NCI-H2196 treated with DMSO at 0.1 percent for 48 hours (cell line): ENCODE measurements around the gene ARHGDIA.
"Not testable (repeated sequence)": the region's sequence is repeated elsewhere in the genome, so short reads cannot be mapped to it uniquely, and the experiment has no call there.

ENCODE experiments used
- DNase-seq: peaks from one replicate; lab custom pipeline; 2025; ENCODE audit not compliant: unreplicated experiment; lab: John Stamatoyannopoulos, UW

Gene ARHGDIA

GRCh38 chr17:81844887-81845286 is 26.2 kb downstream of the ARHGDIA start:
- DNase-seq, result no peak

- no peak for DNase-seq
These were observed 26.7 kb downstream of the ARHGDIA start for GRCh38 chr17:81844327-81844851.

GRCh38 chr17:81843713-81844326 is 27.3 kb downstream of the ARHGDIA start:
- no peak for DNase-seq

- DNase-seq, result no peak
These were observed 28.2 kb downstream of the ARHGDIA start for GRCh38 chr17:81842725-81843504.

GRCh38 chr17:81842378-81842724 is 28.8 kb downstream of the ARHGDIA start:
- no peak for DNase-seq

GRCh38 chr17:81841866-81842265 is 29.3 kb downstream of the ARHGDIA start:
- no peak for DNase-seq

- no peak for DNase-seq
These were observed 30.0 kb downstream of the ARHGDIA start for GRCh38 chr17:81840826-81841778.

- not testable (repeated sequence) for DNase-seq
These were observed 31.1 kb downstream of the ARHGDIA start for GRCh38 chr17:81840059-81840458.

GRCh38 chr17:81839301-81839700 is 31.8 kb downstream of the ARHGDIA start:
- no peak for DNase-seq

GRCh38 chr17:81838753-81839255 is 32.3 kb downstream of the ARHGDIA start:
- no peak for DNase-seq

GRCh38 chr17:81837641-81838040 is 33.5 kb downstream of the ARHGDIA start:
- no peak for DNase-seq

- no peak for DNase-seq
These were observed 36.3 kb downstream of the ARHGDIA start, which contains the start of gene PPP1R27 for GRCh38 chr17:81834831-81835267. PPP1R27 (minus strand) TSS chr17:81835050; CDS start chr17:81834953, 97 bp downstream.

GRCh38 chr17:81833921-81834830 is 37.0 kb downstream of the ARHGDIA start:
- DNase-seq, result no peak

- peak; percentile 97 for DNase-seq
These were observed 37.8 kb downstream of the ARHGDIA start, which contains the start of gene MCRIP1 for GRCh38 chr17:81833160-81833920. MCRIP1 (minus strand) TSS chr17:81833291; CDS start chr17:81824506, 8,785 bp downstream.

GRCh38 chr17:81832608-81833159 is 38.5 kb downstream of the ARHGDIA start:
- no peak for DNase-seq

GRCh38 chr17:81831957-81832607 is 39.1 kb downstream of the ARHGDIA start:
- no peak for DNase-seq

GRCh38 chr17:81831563-81831956 is 39.6 kb downstream of the ARHGDIA start:
- DNase-seq, result no peak

- DNase-seq, result no peak
These were observed 41.3 kb downstream of the ARHGDIA start for GRCh38 chr17:81829858-81830257.
